Kidney (tissue), 14 donors: ENCODE results near the gene SRPK2. TPM values are rescaled to one million over a fixed set of nuclear protein-coding genes. Genes with fewer than 3 reads are reported as not detected.
"Not testable (repeated sequence)": the region's sequence is repeated elsewhere in the genome, so short reads cannot be mapped to it uniquely, and the experiment has no call there.

Experiments used
- DNase-seq, 5 donors: peaks; one replicate each; pipeline ENCODE4 v3.0.0-alpha.2; 2013 to 2020
- FAIRE-seq: peaks from 2 replicates; lab custom pipeline; 2012; peaks lifted over from hg19 to GRCh38; lab: Jason Lieb, UNC
- H3K27ac ChIP-seq, 2 donors: one replicate each; pipeline ENCODE4 v1.7.0; 2013; ENCODE audit warnings: low read depth in 2 of 2, low read length in 2 of 2, inconsistent platforms in 1 of 2
- H3K27me3 ChIP-seq: one replicate; pipeline ENCODE4 v1.7.1; 2013; ENCODE audit warnings: low read length, inconsistent platforms; ENCODE audit not compliant: control insufficient read depth, insufficient read depth
- H3K36me3 ChIP-seq, 3 donors: one replicate each; pipeline versions ENCODE4 v1.7.0 to v1.7.1; 2013; ENCODE audit warnings: low read length in 3 of 3, control low read depth in 1 of 3, inconsistent platforms in 1 of 3; ENCODE audit not compliant: insufficient read depth in 3 of 3, control insufficient read depth in 2 of 3
- H3K4me1 ChIP-seq, 3 donors: one replicate each; pipeline versions ENCODE4 v1.7.0 to v1.7.1; 2013; ENCODE audit warnings: low read length in 3 of 3, inconsistent platforms in 1 of 3, low read depth in 1 of 3; ENCODE audit not compliant: control insufficient read depth in 2 of 3, insufficient read depth in 2 of 3
- H3K4me3 ChIP-seq, 3 donors: one replicate each; pipeline versions ENCODE4 v1.7.0 to v1.8.1; 2013; ENCODE audit warnings: low read length in 3 of 3, control low read depth in 1 of 3, inconsistent platforms in 1 of 3
- H3K9ac ChIP-seq, 3 donors: one replicate each; pipeline versions ENCODE4 v1.7.0 to v1.7.1; 2013; ENCODE audit warnings: low read length in 3 of 3, control low read depth in 1 of 3, inconsistent platforms in 1 of 3
- H3K9me3 ChIP-seq, 3 donors: one replicate each; pipeline versions ENCODE4 v1.7.0 to v1.7.1; 2013; ENCODE audit warnings: low read length in 3 of 3, control low read depth in 1 of 3, inconsistent platforms in 1 of 3; ENCODE audit not compliant: control insufficient read depth in 2 of 3, insufficient read depth in 1 of 3
- intact Hi-C: fragments of 100-400 bp; cut with DNase I; formaldehyde crosslinking; loops from one replicate; pipeline ENCODE4 v1.11.1; 2022
- polyA plus RNA-seq: library from polyadenylated mRNA; stranded (reverse); fragments of 350-450 nt; fragmentation: Illumina TruSeq; extraction: RNeasy Lipid Tissue Mini Kit (QIAGEN cat#74804); gene quantifications from one replicate; pipeline ENCODE4 v1.2.3, GENCODE V29; 2014; ENCODE audit warnings: low read depth, low replicate concordance; ENCODE audit not compliant: insufficient read depth
- total RNA-seq: library from RNA; stranded (reverse); fragmentation: NEBNext Ultra II Directional; extraction: Animal tissue kit (Norgen Biotek cat#: 25700); gene quantifications from one replicate; pipeline ENCODE4 v1.2.1, GENCODE V29; 2021
- TF ChIP-seq, protein P1 (sequence below): IDR thresholded peaks from 3 replicates; pipeline ENCODE4 v1.5.1; 2012; ENCODE audit warnings: mild to moderate bottlenecking, moderate library complexity, borderline replicate concordance; ENCODE audit not compliant: insufficient read depth; ENCODE audit errors: extremely low read depth
- donor health status: control.
- donor health status: control.
- donor health status: control.
- donor health status: control.
- donor health status: control.
- donor health status: DM: yes; HTN: yes; CAD: no.
- donor health status: Normal renal cell carcinoma (clear cell type).

The SRPK2 gene
- total and polyA plus RNA-seq, 2 donors from 2014 or later = 9.9 to 43.1 TPM

DNA sequence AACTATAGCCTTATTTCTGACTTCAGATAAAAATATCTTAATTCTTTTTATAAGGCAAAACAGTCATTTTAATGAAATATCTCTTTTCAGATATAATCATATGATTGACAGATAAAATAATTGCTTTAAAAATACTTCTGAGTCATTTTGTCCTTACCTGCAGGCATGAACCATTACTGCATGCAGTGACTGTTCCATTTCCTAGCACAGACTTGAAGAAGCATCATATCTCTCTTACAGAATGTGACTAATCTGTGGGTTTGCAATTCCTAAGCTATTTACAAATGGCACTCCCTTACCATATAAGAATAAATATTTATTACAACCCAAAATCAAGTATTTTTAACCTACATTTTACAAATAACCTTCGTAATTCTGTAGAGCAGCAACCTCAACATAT, 120.7 kb downstream of the SRPK2 start:
- Histone ChIP-seq H3K27ac (peak overlapping the region in 1 of 2 donors; percentile 71), H3K4me1 (peaks cover 0 to 4% (median 0%) of the 10 kb centered on the region in 3 donors), H3K9ac (peak overlapping the region in 2 of 3 donors; percentile 31 to 43), H3K4me3 (peak overlapping the region; percentile 65 to 77 (median 68)), H3K9me3 (no peaks in the 10 kb centered on the region), H3K36me3 (no peaks in the 10 kb centered on the region), H3K27me3 (no peaks in the 10 kb centered on the region)
- intact Hi-C loops = no loop called here
- DNase-seq = no peak
- no peak for FAIRE-seq
- TF ChIP-seq, protein P1, sequence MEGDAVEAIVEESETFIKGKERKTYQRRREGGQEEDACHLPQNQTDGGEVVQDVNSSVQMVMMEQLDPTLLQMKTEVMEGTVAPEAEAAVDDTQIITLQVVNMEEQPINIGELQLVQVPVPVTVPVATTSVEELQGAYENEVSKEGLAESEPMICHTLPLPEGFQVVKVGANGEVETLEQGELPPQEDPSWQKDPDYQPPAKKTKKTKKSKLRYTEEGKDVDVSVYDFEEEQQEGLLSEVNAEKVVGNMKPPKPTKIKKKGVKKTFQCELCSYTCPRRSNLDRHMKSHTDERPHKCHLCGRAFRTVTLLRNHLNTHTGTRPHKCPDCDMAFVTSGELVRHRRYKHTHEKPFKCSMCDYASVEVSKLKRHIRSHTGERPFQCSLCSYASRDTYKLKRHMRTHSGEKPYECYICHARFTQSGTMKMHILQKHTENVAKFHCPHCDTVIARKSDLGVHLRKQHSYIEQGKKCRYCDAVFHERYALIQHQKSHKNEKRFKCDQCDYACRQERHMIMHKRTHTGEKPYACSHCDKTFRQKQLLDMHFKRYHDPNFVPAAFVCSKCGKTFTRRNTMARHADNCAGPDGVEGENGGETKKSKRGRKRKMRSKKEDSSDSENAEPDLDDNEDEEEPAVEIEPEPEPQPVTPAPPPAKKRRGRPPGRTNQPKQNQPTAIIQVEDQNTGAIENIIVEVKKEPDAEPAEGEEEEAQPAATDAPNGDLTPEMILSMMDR = peak; percentile 12

DNA sequence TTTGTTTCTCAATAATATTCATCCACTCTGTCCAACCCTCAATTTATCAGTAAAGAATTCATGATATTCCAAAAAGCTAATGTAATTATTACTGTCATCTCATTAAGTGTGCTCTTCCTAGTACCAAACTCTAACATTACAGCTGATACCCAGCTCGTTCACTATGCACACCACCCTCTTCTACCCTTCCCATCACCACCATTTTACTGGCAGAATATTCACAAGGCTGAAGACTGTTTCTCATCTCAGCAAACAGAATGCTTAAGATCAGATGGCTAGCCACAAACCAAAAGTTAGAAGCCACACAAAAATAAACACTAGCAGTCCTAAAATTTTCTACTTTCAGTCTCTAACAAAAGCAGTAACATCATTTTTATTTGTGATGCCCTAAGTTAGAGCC, 121.5 kb downstream of the SRPK2 start:
- no peak for FAIRE-seq
- Histone ChIP-seq H3K4me1 (peaks cover 0 to 4% (median 0%) of the 10 kb centered on the region in 3 donors), H3K27ac (no peak overlapping the region), H3K27me3 (no peaks in the 10 kb centered on the region), H3K9me3 (no peaks in the 10 kb centered on the region), H3K4me3 (peak overlapping the region in 1 of 3 donors; percentile 31), H3K9ac (no peak overlapping the region), H3K36me3 (no peaks in the 10 kb centered on the region)
- TF ChIP-seq, protein P1 = no peak
- DNase-seq = no peak
- intact Hi-C loops = no loop called here

DNA sequence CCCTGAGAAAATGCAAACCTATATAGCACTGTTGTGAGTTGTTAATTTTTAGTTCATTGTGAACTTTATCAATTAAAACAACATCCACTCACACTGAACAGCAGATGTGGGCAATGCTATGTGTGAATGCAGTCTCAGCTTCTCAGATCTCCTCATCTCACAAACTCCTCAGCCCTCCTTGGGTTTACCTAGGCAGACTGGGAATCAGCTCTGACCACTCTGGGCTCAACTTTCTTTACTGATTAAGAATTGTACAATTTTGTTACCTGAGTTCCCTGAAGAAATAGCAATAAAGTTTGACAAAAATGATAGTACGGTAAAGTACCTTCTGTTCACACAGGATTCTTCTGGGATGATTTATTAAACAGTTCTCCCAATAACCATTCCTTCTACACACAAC, 124.0 kb downstream of the SRPK2 start:
- DNase-seq (no peak), FAIRE-seq (no peak)
- TF ChIP-seq, protein P1 = no peak
- intact Hi-C loops = no loop called here
- no peaks in the 10 kb centered on the region for H3K27me3 ChIP-seq
- no peak overlapping the region for H3K27ac ChIP-seq
- H3K4me1 ChIP-seq = peaks cover 0 to 4% (median 3%) of the 10 kb centered on the region in 3 donors
- no peak overlapping the region for H3K9ac ChIP-seq
- no peaks in the 10 kb centered on the region for H3K36me3 ChIP-seq
- no peaks in the 10 kb centered on the region for H3K9me3 ChIP-seq
- no peak overlapping the region for H3K4me3 ChIP-seq

DNA sequence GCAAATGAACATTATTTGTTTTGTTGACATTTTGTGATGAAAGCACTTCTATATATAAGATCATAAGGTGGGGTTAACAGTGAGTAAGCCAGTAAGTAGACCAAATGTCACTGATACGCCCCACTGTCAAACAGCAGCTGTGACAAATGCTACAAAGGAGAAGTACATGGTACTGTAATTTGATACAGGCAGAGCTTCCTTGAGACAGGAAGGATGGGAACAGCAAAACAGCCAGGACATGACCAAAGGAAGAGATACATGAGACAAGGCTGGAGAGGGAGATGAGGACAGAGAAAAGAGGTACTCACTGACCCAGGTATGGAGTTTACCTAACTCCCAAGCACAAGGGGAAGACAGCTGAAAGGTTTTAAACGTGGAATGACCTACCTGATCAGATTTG, 127.0 kb downstream of the SRPK2 start:
- H3K4me3 ChIP-seq = no peak overlapping the region
- no peaks in the 10 kb centered on the region for H3K9me3 ChIP-seq
- H3K27ac ChIP-seq = no peak overlapping the region
- peaks cover 0 to 3% (median 2%) of the 10 kb centered on the region in 3 donors for H3K4me1 ChIP-seq
- H3K36me3 ChIP-seq = no peaks in the 10 kb centered on the region
- TF ChIP-seq, protein P1 = no peak
- H3K27me3 ChIP-seq = no peaks in the 10 kb centered on the region
- H3K9ac ChIP-seq = no peak overlapping the region
- intact Hi-C loops = no loop called here
- peak in 3 of 5 donors; percentile 33 to 65 (median 45) for DNase-seq
- no peak for FAIRE-seq

DNA sequence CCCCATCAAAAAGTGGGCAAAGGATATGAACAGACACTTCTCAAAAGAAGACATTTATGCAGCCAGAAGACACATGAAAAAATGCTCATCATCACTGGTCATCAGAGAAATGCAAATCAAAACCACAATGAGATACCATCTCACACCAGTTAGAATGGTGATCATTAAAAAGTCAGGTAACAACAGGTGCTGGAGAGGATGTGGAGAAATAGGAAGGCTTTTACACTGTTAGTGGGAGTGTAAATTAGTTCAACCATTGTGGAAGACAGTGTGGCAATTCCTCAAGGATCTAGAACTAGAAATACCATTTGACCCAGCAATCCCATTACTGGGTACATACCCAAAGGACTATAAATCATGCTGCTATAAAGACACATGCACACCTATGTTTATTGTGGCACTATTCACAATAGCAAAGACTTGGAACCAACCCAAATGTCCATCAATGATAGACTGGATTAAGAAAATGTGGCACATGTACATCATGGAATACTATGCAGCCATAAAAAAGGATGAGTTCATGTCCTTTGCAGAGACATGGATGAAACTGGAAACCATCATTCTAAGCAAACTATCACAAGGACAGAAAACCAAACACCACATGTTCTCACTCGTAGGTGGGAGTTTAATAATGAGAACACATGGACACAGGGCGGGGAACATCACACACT, 128.4 kb downstream of the SRPK2 start:
- H3K36me3 ChIP-seq, FAIRE-seq, H3K9ac ChIP-seq, H3K27ac ChIP-seq, H3K27me3 ChIP-seq, H3K4me1 ChIP-seq, H3K4me3 ChIP-seq, H3K9me3 ChIP-seq, DNase-seq, intact Hi-C loops: not testable (repeated sequence)
